Left lung (tissue), 10 donors: ENCODE results near the gene ITIH5. TPM values are rescaled to one million over a fixed set of nuclear protein-coding genes. Genes with fewer than 3 reads are reported as not detected.

Source experiments
- ATAC-seq: fragments of 200-7000 bp; cut with Tn5 transposase; one replicate; pipeline ENCODE4 v1.9.1; 2020; ENCODE audit warnings: moderate library complexity
- DNase-seq, 4 donors: peaks; one replicate each; pipeline ENCODE4 v3.0.0-alpha.2; 2013 to 2020
- H3K27ac ChIP-seq, 2 donors: fragments of 200-600 bp; sonication (generic) in 1 of 2; one replicate each; pipeline versions ENCODE4 v1.5.0 to v1.8.0; 2020 to 2021
- H3K27me3 ChIP-seq, 2 donors: fragments of 200-600 bp; sonication (generic) in 1 of 2; one replicate each; pipeline versions ENCODE4 v1.5.0 to v1.8.0; 2020 to 2021
- H3K36me3 ChIP-seq, 2 donors: fragments of 200-600 bp; sonication (generic) in 1 of 2; one replicate each; pipeline versions ENCODE4 v1.5.0 to v1.8.0; 2020 to 2021
- H3K4me1 ChIP-seq, 2 donors: fragments of 200-600 bp; one replicate each; pipeline ENCODE4 v1.8.0; 2021
- H3K4me3 ChIP-seq, 2 donors: fragments of 200-600 bp; sonication (generic) in 1 of 2; one replicate each; pipeline versions ENCODE4 v1.5.0 to v1.8.0; 2020 to 2021; ENCODE audit warnings: mild to moderate bottlenecking in 1 of 2
- H3K9me3 ChIP-seq, 2 donors: fragments of 200-600 bp; sonication (generic) in 1 of 2; one replicate each; pipeline versions ENCODE4 v1.5.0 to v1.8.0; 2020 to 2021
- intact Hi-C, 2 donors: fragments of 100-400 bp; cut with DNase I; formaldehyde crosslinking; loops; one replicate each; pipeline versions ENCODE4 v1.11.2 to v1.14.2; 2022
- polyA plus RNA-seq, 6 donors: library from polyadenylated mRNA; unstranded; fragments of 120-200 nt; gene quantifications; one replicate each; pipeline ENCODE4 v1.2.1, GENCODE V29; 2013; ENCODE audit not compliant: insufficient read length in 6 of 6
- total RNA-seq, 2 donors: library from RNA; stranded (reverse); fragmentation: NEBNext Ultra II Directional; extraction: Animal tissue kit (Norgen Biotek cat#: 25700); gene quantifications; one replicate each; pipeline ENCODE4 v1.2.1, GENCODE V29; 2021
- TF ChIP-seq, protein P1 (sequence below), 2 donors: fragments of 200-600 bp; sonication (generic) in 1 of 2; IDR thresholded peaks; one replicate each; pipeline versions ENCODE4 v1.5.0 to v1.8.0; 2021; ENCODE audit warnings: antibody characterized with exemption in 2 of 2
- donor health status: DM: no; HTN: yes; CAD: no.
- donor health status: DM: no; HTN: no; CAD: no.

ITIH5 gene
- total and polyA plus RNA-seq, 8 donors = 7.0 to 40.7 (median 29.9) TPM

DNA sequence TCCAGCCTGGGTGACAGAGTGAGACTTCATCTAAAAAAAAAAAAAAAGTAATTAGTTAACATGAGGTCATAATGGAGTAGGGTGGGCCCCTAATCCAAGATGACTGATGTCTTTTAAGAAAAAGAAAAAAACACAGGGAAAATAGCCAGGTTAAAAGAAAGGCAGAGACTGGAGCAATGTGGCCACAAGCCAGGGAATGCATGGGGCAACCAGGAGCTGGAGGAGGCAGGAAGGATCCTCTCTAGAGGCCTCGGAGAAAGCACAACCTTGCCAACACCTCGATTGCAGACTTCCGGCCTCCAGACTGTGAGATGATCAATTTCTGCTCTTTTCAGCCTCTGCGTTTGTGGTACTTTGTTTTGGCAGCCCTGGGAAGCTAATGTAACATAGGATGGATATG is 121.5 kb downstream of the ITIH5 start:
- ATAC-seq = no peak
- Histone ChIP-seq H3K4me3 (no peak overlapping the region), H3K36me3 (no peaks in the 10 kb centered on the region), H3K27ac (no peak overlapping the region), H3K4me1 (peaks cover 0 to 7% of the 10 kb centered on the region in 2 donors), H3K9me3 (no peaks in the 10 kb centered on the region), H3K27me3 (no peaks in the 10 kb centered on the region)
- intact Hi-C loops = loop anchor here in 1 of 2 donors (10.0 kb wide), 1 partner anchor 130 kb away; no protein-coding TSS in a partner anchor
- TF ChIP-seq, protein P1, sequence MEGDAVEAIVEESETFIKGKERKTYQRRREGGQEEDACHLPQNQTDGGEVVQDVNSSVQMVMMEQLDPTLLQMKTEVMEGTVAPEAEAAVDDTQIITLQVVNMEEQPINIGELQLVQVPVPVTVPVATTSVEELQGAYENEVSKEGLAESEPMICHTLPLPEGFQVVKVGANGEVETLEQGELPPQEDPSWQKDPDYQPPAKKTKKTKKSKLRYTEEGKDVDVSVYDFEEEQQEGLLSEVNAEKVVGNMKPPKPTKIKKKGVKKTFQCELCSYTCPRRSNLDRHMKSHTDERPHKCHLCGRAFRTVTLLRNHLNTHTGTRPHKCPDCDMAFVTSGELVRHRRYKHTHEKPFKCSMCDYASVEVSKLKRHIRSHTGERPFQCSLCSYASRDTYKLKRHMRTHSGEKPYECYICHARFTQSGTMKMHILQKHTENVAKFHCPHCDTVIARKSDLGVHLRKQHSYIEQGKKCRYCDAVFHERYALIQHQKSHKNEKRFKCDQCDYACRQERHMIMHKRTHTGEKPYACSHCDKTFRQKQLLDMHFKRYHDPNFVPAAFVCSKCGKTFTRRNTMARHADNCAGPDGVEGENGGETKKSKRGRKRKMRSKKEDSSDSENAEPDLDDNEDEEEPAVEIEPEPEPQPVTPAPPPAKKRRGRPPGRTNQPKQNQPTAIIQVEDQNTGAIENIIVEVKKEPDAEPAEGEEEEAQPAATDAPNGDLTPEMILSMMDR (IDR thresholded peaks at IDR 0.05) = no peak
- DNase-seq = no peak

DNA sequence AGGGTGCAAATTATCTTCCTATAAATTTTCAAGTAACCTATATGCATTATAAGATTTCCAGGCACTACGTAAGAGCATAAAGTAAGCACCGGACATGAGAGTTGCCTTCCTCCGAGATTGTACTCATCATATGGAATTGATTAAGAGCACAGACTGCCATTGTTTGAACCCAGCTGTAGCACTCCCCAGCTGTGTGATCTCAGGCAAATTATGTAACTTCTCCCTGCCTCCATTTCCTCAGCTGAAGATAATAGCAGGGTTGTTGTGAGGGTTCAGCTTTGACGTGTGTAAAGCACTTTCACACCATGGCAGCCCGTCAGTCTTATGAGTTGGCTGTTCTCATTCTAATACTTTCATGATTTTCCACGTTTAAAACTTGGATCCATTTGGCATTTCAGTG is 122.6 kb downstream of the ITIH5 start:
- ATAC-seq (no peak), DNase-seq (no peak)
- intact Hi-C loops = loop anchor here in 1 of 2 donors (10.0 kb wide), 1 partner anchor 131 kb away; no protein-coding TSS in a partner anchor
- Histone ChIP-seq H3K4me1 (peaks cover 0 to 7% of the 10 kb centered on the region in 2 donors), H3K36me3 (no peaks in the 10 kb centered on the region), H3K27me3 (no peaks in the 10 kb centered on the region), H3K27ac (no peak overlapping the region), H3K9me3 (no peaks in the 10 kb centered on the region), H3K4me3 (no peak overlapping the region)
- TF ChIP-seq, protein P1 (IDR thresholded peaks at IDR 0.05) = no peak

DNA sequence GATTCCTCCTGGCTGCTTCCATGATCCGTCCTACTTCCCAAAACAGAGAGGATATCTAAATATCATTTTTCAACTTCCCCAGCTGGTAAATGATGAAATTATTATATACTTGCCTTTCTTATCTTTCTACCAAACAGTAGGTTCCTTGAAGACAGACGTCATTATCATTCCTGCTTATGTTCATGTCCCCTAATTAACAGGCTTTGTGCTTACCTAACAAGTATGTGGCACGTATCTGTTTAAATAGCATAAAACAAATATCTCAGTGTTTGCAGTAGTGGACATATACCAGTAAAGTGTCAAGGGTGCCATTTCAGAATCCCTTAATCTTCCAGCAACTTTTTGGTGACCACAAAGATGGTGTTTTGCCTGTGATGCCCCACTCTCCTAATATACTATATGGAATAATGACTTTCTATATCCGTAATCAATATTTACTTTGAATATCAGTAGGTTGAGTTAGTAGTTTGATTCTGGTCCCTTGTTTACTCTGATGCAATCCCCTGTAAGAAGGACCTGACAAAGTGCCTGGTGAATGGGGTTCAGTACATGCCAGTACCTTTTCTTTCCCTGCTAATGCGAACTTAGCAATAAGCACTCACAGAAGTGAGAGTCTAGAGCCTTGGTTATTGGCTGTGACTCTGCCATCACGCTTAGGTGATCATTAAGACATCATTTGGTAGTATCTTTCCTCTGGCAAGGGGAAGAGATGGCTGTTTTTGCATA is 124.4 kb downstream of the ITIH5 start:
- no peak overlapping the region for H3K4me3 ChIP-seq
- DNase-seq = no peak
- intact Hi-C loops = loop anchor here in 1 of 2 donors (10.0 kb wide), 1 partner anchor 132 kb away; no protein-coding TSS in a partner anchor
- H3K9me3 ChIP-seq = no peaks in the 10 kb centered on the region
- peaks cover 0 to 7% of the 10 kb centered on the region in 2 donors for H3K4me1 ChIP-seq
- H3K36me3 ChIP-seq = no peaks in the 10 kb centered on the region
- TF ChIP-seq, protein P1 (IDR thresholded peaks at IDR 0.05) = no peak
- no peak for ATAC-seq
- no peaks in the 10 kb centered on the region for H3K27me3 ChIP-seq
- peak overlapping the region in 1 of 2 donors; percentile 67 for H3K27ac ChIP-seq

DNA sequence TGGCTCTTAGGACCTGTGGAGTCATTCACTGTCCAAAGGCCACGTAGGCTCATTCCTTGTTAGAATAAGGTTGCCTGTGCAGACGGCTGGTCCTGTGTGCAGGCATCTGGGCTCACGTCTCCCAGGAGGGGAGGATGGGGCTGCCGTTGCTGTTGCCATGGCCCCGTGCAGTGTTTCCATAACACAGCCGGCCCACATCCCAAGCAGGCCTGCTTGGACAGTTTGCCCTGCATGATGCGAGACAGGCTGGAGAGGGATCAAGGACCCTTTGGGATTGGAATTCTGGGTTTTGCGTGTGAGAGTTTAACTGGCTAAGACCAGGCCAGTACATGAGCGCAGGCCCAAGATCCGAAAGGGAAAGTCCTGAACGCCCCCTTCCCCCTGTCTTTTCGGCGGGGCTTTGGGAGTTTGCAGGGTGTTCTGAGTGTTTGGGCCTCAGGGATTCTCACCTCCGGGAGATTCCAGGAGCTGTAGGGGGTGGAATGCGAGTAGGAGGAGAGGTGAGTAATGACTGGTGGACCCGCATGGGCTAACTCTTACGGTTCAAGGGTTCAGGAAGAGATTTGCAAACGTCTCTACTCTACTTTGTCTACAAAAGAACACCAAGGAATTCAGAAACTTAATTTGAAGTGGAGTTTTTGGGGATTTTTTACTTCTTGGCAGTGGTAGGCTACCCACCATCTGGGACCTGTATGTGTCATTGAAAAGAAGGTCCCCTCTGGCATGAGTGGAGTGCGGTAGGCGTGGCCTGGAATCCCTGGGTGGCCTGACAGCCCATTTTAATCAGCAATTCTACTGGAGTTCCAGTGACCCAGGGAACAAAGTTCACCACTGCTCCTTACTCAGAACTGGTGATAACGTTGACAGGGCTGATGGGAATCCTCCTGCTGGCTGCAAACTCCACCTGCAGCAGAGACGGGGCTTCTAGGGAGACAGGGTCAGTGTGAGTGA is 125.4 kb downstream of the ITIH5 start:
- Histone ChIP-seq H3K27ac (peak overlapping the region in 1 of 2 donors; percentile 67), H3K36me3 (no peaks in the 10 kb centered on the region), H3K9me3 (no peaks in the 10 kb centered on the region), H3K4me3 (no peak overlapping the region), H3K27me3 (no peaks in the 10 kb centered on the region), H3K4me1 (peaks cover 0 to 7% of the 10 kb centered on the region in 2 donors)
- ATAC-seq (peak; percentile 81), DNase-seq (peak in 3 of 4 donors; percentile 61 to 93 (median 90))
- TF ChIP-seq, protein P1 (IDR thresholded peaks at IDR 0.05) = no peak
- intact Hi-C loops = loop anchor here in 1 of 2 donors (10.0 kb wide), 1 partner anchor 133 kb away; no protein-coding TSS in a partner anchor
